Choroid plexus epithelial cell (primary cell): ENCODE results near the gene TNFAIP2.

ENCODE experiments used
- DNase-seq: peaks from one replicate; pipeline ENCODE4 v3.0.0-alpha.2; 2010; ENCODE audit warnings: low read depth
- H3K4me3 ChIP-seq: 2 replicates; pipeline ENCODE4 v1.5.1; 2011; ENCODE audit warnings: low read depth, mild to moderate bottlenecking, control low read depth, low read length, moderate library complexity
- TF ChIP-seq, protein P1 (sequence below): conservative IDR thresholded peaks from 2 replicates; pipeline ENCODE4 v1.5.1; 2011; ENCODE audit warnings: low read depth, mild to moderate bottlenecking, control low read depth, inconsistent platforms, low read length, moderate library complexity

Gene TNFAIP2

DNA sequence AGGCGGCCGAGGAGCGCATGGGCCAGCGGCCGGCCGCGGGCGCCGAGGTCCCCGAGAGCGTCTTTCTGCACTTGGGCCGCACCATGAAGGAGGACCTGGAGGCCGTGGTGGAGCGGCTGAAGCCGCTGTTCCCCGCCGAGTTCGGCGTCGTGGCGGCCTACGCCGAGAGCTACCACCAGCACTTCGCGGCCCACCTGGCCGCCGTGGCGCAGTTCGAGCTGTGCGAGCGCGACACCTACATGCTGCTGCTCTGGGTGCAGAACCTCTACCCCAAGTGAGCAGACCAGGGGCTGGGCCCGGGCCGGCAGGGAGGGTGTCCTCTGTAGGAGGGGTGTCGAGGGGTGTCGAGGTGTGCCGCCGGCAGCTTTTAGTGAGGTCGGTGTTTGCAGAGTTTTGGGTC is 4.1 kb downstream of the TNFAIP2 start:
- TF ChIP-seq, protein P1, sequence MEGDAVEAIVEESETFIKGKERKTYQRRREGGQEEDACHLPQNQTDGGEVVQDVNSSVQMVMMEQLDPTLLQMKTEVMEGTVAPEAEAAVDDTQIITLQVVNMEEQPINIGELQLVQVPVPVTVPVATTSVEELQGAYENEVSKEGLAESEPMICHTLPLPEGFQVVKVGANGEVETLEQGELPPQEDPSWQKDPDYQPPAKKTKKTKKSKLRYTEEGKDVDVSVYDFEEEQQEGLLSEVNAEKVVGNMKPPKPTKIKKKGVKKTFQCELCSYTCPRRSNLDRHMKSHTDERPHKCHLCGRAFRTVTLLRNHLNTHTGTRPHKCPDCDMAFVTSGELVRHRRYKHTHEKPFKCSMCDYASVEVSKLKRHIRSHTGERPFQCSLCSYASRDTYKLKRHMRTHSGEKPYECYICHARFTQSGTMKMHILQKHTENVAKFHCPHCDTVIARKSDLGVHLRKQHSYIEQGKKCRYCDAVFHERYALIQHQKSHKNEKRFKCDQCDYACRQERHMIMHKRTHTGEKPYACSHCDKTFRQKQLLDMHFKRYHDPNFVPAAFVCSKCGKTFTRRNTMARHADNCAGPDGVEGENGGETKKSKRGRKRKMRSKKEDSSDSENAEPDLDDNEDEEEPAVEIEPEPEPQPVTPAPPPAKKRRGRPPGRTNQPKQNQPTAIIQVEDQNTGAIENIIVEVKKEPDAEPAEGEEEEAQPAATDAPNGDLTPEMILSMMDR = no peak
- no peak overlapping the region for H3K4me3 ChIP-seq
- DNase-seq = no peak

DNA sequence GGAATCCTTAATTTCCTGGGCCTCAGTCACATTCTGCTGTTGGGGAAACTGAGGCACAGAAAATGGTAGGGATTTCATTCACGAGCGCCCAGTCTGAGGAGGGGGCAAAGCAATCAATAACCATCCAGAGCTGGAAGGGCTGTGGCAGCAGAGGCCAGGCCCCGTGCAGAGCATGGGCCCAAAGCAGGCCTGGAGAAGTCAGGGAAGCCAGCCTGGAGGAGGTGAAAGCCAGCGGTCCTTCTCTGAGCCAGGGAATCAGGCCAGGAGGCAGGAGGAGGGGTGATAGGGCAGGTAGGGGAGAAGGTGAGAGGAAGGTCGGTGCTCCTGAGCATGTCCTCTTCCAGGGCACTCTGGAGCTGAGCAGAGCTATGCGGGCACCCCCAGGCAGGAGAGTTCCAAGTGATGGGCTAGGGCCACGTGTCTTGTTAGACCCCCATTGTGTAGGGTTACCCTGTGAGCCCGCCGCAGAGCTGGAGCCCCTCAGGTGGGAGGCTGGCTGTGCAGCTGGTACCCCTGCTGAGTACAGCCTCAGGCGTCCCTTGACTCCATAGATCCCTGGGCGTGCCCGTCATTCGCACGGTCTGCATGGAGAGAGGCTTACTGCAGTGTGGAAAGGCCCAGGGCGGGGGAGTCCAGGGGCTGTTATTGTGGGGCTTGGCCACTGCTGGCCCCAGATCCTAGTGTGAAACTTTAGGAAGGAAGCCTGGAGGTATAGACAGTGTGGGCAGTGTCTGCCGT is 4.8 kb downstream of the TNFAIP2 start:
- TF ChIP-seq, protein P1 = no peak
- no peak overlapping the region for H3K4me3 ChIP-seq
- no peak for DNase-seq

DNA sequence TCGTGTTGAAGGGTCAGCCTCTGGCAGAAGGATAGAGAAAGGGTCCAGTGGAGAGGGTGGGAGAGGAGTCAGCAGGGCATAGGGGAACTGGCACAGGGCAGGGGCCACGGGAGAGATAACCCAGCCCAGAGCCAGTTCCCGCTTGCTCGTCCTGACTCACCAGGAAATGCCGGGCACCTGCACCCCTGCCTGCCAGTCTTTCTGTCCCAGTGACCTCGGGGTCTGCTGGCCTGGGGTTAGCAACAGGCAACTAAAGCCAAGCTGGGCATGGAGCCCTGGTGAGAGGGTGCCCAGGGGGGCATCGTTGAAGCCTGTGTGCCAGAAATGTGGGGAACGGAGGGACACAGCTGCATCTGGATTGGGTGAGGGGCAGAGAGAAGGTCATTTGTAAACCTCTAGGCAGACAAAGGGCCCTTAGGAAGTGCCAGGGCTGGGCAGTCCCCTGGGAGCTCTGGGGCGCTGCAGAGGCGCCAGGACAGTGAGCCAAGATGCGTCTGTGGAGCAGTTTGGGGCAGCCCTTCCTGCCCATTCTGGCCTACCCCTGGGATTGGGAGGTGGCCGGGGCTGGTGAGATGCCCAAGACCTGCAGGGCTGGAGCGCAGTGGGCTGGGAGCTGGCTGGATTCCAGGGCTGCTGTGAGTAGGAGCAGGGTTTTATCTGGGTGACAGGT is 5.5 kb downstream of the TNFAIP2 start:
- DNase-seq = no peak
- TF ChIP-seq, protein P1 = no peak
- no peak overlapping the region for H3K4me3 ChIP-seq

DNA sequence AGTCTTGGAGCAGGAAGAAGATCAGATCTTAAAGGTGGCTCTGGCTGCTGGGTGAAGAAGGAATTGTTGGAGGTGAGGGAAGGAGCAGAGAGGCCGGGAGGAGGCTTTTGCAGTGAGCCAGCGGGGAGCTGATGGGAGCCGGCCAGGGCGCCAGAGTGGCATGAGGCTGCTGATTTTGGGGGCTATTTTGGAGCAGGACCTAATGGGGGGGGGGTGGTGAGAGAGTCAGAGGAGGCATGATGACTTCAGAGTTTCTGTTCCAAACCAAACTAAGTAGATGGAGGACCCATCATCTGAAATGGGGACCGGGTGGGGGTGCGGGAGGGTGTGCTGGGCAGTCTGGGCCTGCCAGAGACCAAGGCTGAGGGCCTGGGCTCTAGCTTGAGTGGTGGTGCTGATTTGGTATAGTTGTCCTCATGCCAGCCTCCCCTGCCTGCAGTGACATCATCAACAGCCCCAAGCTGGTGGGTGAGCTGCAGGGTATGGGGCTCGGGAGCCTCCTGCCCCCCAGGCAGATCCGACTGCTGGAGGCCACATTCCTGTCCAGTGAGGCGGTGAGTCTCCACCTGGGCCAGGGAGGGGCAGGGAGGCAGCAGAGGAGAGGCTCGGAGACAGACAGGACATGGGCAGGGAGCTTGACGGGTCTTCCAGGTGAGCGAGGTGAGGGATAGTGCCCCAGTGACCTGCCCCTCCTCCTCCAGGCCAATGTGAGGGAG is 6.2 kb downstream of the TNFAIP2 start:
- no peak overlapping the region for H3K4me3 ChIP-seq
- DNase-seq = no peak
- TF ChIP-seq, protein P1 = no peak

DNA sequence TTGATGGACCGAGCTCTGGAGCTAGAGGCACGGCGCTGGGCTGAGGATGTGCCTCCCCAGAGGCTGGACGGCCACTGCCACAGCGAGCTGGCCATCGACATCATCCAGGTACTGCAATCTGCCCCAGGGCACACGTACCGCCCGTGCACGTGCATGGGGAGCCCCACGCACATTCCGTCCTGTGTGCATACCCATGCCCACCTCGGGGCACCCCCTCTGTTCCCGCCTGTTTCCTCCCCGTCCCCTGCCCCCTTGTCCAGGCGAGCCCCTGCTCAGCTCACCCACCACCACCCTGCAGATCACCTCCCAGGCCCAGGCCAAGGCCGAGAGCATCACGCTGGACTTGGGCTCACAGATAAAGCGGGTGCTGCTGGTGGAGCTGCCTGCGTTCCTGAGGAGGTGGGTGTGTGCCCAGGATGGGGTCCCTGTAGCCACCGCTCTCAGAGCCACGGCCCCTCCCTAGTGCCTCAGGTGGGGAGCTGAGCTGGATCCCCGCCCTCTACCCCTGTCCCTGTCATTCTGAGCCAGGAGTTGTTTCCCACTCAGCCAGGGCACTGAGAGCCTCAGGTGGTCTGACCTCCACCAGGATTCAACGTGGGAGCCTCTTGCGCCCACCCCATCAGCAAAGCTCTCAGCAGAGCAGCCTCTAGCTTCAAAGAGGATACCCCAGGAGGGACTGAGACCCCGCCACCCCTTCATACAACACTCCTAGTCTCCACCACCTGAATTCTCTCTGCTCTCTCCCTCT is 6.9 kb downstream of the TNFAIP2 start:
- TF ChIP-seq, protein P1 = no peak
- no peak overlapping the region for H3K4me3 ChIP-seq
- DNase-seq = no peak

DNA sequence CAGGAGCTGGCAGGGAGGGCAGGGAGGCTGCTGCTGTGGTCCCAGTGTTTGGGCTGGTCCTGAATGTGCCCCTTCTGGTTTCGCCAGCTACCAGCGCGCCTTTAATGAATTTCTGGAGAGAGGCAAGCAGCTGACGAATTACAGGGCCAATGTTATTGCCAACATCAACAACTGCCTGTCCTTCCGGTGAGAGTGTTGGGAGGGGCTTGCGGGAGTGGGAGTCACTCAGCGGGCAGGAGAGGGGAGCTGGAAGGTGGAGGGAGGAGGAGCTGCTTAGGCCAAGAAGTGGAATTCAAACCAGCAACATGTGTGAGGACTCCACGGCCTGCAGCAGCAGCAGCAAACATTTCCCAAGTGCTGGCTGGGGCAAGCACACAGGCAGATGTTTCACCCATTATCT is 7.7 kb downstream of the TNFAIP2 start:
- H3K4me3 ChIP-seq = no peak overlapping the region
- TF ChIP-seq, protein P1 = no peak
- peak; percentile 92 for DNase-seq
